CD4-positive, alpha-beta T cell treated with Interleukin-15 for 4 hours (primary cell): ENCODE data around the gene MSRB3.
"Not testable (repeated sequence)": the region's sequence is repeated elsewhere in the genome, so short reads cannot be mapped to it uniquely, and the experiment has no call there.

Experiments used
- DNase-seq: peaks from one replicate; pipeline ENCODE4 v3.0.0-alpha.2; 2020; ENCODE audit warnings: low spot score

MSRB3 gene

DNA sequence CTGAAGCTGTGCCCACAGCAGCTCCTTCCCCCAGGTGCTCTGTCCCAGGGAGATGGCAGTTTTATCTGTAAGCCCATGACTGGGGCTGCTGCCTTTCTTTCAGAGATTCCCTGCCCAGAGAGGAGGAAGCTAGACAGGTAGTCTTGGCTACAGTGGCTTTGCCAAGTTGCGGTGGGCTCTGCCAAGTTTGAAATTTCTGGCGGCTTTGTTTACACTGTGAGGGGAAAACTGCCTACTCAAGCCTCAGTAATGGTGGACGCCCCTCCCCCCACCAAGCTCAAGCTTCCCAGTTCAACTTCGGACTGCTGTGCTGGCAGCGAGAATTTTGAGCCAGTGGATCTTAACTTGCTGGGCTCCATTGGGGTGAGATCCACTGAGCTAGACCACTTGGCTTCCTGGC, 124.7 kb downstream of the MSRB3 start:
- no peak for DNase-seq

DNA sequence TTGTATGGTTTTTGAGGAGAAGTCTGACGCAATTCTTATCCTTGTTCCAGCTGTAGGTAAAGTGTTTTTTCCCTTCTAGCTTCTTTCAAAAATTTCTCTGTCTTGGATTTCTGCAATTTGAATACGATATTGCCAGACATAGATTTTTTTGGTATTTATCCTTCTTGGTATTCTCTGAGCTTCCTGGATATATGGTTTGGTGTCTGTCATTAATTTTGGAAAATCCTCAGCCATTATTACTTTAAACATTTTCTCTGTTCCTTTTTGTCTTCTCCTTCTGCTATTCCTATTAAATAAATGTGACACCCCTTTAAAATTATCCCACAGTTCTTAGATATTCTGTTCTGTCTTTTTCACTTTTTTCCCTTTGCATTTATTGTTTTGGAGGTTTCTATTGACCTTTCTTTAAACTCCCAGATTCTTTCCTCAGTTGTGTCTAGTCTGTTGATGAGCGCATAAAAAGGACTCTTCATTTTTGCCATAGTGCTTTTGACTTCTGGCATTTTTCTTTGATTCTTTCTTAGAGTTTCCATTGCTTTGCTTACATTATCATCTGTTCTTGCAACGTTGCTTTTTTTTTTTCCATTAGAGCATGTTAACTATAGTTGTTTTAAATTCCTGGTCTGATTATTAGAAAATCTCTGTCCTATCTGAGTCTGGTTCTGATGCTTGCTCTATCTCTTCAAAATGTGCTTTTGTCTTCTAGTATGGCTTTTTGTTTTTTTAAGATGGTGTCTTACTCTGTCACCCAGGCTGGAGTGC, 129.1 kb downstream of the MSRB3 start:
- no peak for DNase-seq

DNA sequence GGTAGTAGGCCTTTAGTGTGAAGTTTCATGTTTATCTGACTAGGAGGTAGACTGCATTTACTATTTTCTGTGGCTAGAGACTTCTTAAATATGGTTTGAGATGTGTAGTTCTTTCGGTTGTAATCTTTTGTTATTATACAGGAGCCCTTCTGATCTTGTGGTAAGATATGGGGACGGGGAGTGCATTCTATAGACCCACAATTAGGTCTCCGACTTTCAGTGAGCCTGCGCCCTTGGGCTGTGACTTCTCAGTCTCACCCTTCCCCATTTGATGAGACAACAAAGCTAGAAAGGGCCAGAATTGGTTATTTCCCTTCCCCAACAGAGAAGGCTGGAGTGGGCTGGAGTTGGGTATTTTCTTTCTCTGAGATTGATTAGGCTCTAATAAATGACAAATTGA, 130.0 kb downstream of the MSRB3 start:
- no peak for DNase-seq

DNA sequence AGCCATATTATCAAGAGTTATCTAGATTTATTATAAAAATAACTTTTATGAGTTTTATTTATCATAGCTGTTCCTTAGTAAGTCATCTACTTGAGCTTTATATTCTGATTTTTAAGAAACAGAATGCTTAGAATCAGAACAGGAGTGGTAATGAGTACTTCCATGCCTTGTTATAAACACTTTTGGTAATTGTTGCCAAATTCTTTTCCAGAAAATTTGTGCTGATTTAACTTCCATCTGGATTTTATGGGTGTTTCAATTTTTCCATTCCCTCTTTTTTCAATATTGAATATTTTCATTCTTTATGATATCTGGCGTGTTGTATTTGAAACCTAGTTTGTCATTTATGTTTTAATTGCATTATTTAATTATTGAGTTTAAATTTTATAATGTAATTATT, 131.2 kb downstream of the MSRB3 start:
- no peak for DNase-seq

DNA sequence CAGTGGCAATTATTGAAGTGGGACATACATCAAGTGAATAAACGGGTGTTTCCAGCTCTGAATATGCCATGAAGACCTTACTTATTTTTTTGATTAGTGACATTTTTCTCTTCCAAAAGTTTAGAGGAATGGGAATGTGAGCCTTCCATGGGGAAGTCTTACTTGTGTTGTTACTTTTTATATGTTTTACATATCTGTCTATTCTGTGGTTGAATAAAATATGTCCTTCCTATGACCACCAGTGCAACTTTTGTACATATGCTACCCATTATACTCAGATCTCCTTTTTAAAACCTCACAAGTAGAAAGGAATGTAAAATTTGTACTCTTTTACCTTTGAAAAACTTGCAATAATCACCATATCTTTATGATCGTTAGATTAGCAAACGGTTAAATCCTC, 132.7 kb downstream of the MSRB3 start:
- no peak for DNase-seq

DNA sequence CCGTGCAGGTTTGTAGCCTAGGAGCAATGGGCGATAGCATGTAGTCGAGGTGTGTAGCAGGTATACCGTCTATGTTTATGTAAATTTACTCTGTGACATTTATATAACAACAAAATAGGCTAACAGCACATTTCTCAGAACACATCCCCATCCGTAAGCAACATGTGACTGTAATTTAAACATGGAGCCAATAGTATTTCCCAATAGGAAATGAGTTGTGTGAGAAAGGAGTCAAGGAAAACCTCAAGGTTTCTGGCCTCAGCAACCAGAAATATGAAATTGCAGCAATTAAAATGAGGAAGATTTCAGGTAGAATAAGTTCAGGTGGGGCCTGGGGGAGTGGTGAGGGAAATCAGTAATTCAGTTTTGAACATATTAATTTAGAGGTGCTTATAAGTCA, 136.0 kb downstream of the MSRB3 start:
- no peak for DNase-seq

DNA sequence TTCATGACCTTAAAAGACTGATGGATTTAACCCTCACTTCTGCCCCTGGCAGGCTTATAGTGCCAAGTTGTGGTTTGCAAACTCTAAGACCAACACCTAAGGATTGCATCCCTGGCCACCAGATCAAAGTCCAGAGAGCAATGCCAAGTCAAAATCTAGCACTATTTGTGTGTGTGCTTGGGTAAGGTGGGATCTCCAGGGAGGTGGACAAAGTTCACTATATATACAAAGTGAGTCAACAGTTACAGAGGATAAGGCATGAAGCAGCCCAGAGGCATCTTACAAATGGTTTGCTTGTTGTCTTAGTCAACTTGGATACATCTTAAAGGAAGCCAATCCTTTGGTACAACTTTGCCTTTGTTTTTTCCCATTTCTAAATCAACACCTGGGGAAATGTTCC, 137.3 kb downstream of the MSRB3 start:
- no peak for DNase-seq

DNA sequence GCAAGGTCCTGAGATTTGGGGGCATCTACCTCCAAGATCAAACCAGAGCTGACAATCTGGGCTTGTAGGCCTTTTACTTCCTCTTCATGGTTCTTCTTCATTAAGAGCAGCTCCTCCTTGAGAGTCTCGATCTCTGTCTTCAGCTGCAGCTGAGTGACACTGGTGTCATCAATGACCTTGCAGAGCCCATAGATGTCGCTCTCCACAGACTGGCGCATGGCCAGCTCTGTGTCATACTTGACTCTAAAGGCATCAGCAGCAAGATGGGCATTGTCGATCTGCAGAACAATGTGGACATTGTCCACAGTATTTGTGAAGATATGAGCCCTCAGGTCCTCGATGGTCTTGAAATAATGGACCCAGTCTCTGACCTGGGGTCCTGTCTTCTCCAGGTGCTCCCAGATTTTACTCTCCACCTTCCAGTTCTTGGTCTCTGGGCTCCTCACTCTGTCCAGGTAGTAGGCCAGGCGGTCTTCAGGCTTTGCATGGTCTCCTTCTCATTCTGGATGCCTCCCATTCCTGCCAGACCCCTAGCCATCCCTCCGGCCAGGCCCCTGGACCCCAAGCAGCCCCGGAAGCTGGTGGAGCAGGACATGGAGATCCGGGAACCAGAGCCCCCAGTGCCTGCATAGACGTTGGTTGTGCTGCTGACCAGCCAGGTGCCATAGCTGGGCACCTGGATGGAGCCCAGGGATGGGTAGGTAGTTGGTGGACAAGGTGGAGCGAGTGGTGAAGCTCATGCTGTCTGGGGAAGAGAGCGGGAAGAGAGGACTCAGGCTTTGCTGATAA, 141.0 kb downstream of the MSRB3 start:
- no peak for DNase-seq

DNA sequence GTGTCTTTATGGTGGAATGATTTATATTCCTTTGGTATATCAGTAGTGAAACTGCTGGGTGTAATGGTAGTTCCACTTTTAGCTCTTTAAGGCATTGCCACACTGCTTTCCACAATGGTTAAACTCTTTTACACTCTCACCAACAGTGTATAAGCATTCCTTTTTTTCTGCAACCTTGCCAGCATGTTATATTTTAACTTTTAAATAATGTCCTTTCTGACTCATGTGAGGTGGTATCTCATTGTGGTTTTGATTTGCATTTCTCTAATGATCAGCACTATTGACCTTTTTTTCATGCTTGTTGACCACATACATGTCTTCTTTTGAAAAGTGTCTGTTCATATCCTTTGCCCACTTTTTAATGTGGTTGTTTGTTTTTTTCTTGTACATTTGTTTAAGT, 142.5 kb downstream of the MSRB3 start:
- DNase-seq, result no peak

DNA sequence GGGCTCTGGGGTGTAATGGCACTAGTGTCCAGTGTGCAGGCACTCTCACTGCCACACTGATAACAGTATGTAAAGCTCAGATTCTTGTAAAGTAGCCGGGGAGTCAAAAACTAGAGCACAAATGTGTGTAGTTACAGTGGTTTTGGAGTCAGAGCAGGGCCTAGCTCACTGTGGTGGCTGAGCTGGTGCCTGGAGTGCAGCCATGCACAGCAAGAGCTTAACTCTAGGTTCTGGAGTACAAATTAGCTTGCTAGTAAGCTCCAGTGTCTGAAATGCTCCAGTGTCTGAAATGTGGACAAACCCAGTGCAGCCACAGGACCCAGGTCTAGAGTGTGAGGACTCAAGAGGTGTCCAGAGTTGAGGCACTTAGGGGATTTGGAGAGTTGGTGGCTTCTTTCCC, 149.2 kb downstream of the MSRB3 start:
- no peak for DNase-seq

DNA sequence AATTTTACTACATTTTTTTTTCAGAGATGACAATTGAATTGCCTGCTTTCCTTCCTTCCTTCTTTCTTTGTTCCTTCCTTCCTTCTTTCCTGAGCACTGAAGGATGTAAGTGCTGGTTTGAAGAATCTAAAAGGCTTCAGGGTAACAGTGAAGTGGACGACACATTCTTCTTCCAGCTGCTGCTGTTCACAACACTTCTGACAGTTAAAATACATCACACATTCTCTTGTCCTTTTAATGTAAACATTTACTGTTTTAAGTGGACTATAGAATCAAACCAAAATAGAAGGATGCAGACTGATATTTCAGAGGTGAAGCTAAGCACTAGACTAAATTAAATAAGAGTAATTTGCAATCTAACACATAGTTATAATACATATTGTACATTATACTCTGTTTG, 151.5 kb downstream of the MSRB3 start:
- DNase-seq, result no peak

DNA sequence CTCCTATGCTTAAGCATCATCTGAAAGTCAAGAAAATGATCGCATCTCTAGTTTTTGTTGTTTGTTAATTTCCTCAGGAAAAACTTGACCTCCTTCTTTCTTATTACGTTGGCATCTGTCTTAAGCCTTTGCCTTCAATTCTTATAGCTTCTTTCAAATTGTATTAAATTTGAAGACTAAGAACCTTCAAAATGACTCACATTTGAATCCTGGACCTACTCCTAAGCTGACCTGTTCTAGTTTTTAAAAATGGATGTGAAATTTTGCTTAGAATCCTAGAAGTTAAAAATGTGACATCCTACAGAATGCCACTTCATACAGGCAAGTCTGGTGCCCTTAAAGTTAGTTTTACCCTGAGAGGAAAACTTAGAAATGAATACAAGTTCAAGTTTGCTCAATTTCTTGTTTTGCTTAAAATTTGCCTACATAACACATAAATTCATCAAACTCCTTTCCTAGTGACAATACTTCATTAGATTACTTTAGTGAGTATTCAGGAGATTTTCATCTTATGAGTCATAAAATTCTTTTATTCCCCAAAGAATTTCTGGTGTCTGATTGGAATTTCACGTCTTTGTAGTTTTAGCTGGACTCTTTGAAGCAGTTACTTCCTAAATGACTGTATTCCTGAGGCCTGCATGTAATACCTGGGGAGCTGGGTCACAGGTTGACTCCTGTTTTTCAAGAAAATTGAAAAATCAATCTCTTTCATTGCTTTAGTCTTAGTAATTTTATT, 152.3 kb downstream of the MSRB3 start:
- no peak for DNase-seq

DNA sequence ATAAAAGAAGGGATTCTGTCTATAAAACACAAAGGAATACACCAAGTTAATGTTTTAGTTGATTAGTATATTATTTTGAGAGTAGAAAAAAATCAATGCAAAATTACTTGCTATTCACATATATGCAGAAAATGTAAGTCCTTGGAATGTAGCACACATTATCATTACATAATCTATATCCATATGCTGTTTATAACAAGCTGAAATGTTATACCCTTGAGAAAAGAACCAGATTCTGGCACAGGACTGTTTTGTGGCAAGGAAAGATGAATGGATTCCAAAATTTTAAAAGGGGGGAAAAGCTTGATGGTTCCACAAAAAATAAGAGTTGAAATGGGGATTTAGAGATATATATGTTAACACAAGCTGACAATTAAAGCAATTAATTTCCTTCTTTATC, 153.6 kb downstream of the MSRB3 start:
- DNase-seq, result no peak

DNA sequence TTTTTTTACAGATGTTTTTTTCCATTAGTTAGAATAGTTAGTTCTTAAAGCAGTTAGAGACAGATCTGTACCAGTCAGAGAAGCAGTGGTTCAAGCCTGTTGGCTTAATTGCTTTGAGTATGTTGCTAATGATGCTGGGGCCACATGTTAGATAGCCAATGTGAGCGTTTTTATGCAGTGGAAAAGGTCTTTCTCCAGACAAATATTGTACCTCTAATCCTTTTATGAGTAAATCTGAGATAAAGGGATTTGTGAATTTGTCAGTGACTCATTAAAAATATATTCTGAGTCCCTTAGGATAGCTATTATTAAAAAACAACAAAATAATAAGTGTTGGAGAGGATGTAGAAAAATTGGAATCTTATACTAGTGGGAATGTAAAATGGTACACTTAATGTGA, 154.2 kb downstream of the MSRB3 start:
- DNase-seq, result no peak

DNA sequence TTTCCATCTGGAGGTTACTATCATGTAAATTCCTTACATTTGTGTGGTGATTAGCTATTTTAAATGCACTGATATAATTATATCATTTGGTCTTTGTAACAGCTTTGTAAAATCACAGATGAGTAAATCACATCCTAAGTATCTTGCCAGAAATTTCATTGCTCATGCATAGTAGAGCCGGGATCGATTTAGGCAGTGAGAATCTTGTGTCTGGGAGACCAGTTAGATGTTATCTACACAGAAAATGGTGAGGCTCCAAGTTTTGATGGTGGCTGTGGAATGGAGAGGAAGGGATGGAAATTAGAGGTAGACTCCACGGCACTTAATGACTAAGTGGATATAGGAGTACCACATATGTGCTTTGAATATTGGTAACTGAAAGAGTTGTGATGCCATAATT, 156.3 kb downstream of the MSRB3 start:
- no peak for DNase-seq

DNA sequence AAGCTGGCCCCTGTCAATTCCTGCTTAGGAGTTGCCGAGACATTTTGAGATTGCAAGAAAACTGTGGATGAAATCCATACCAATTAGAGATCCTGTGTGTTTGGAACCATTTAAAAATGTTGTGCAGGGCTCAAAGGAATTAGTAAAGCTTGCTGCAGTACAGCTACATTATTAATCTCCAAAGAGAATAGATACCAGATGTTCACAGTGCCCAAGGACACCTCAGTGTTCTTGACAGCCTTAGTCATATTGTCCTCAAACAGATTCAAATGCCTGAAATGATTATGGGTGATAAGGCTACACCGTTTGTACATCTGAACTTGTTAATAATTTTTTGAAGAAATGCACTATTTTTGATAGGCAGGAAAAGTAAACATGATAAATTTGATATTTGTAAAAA, 164.6 kb downstream of the MSRB3 start:
- DNase-seq, result no peak

DNA sequence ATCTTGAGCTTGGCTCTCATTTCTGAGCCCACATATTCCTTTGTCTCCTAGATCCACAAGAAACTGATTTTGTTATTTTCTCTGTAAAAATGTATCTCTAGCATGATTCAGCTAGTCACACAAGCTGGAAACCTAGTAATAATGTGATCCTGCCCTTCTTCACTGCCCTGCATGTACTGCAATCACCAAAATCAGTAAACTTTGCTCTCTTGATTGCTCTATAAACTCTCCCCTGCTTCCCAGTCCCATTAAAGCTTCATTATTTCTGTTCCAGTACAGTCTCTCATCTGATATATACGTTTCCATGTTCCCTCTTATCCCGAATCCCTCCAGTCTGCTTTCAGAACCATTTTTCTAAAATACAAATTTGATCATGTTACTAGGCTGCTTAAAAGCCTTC, 166.5 kb downstream of the MSRB3 start:
- DNase-seq, result no peak

DNA sequence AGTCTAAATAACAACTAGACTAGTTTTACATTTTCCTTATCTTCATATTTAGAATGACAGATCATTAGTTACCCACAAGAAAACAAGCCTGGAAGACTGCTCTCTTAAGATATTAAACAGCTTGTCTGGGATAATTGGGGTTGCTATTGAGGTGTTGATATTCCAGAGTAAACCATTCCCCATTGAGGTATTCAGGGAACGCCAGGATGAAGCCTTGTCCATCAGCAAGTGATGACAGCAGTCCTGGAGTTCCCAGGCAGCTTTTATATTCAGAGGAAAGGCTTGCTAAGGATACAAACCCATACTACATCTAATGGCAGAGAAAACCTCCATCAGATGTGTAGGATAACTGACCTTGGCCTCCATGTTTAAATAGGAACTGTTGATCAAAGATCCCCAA, 168.4 kb downstream of the MSRB3 start:
- no peak for DNase-seq

DNA sequence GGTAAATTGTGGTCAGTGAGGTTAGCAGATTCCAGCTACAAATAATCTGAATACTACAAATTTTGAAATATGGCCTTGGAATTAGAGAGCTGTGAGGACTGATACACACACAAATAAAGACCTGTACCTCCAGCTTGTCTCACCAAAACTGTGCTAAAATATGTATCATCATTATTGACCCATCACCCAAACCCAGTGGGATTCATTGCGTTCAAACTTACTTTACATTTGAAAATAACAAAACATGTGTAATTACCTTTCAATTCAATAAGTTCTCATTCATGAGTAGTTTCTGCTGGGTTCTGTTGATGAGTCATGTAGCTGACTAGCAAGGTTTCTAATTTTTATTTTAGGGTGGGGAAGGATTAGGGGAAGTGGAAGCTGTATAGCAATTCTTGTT, 170.9 kb downstream of the MSRB3 start:
- no peak for DNase-seq

DNA sequence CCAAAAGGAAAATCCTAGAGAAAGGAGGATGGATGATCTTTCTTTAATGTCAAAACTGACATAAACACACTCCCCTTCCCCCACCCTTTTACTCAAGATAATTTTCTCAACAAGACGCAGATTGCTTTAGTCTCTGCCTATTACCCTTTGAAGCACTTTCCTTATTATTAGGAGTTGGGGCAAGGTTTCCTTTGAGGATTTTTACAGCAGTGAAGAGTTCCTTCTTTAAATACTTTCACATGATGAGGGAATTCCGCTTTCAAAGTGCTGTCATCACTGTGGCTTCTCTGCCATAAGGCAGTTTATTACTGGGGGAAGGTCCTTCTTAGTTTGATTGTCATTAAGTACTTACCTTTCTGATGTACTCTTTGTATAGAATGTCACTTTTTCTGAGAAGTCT, 172.1 kb downstream of the MSRB3 start:
- no peak for DNase-seq

DNA sequence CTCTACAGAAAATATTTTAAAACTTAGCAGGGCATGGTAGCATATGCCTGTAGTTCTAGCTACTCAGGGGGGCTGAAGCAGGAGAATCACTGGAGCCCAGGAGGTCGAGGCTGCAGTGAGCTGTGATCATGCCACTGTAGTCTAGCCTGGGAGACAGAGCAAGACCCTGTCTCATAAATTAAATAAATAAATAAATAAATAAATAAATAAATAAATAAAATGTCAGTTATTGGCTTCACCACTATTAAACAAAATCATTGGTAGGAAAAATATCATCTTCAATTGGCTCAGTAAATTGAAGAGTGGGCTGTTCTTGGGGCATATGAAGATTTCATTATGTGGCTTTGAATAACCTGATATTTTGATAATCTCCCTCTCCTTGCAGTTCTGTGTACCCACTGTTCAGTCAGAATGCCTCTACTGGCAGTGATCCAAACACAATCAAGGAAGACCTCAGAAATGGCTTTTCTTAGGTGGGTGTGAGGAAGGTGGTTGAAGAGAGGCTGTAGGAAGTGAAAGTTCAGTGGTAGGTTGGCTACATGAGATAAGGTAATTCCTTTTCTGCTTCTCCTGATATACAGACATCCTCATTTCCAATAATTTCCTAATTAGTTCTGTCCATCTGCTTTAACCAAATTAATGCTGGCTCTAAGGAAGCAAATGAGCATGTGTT, 175.8 kb downstream of the MSRB3 start:
- DNase-seq, result no peak

DNA sequence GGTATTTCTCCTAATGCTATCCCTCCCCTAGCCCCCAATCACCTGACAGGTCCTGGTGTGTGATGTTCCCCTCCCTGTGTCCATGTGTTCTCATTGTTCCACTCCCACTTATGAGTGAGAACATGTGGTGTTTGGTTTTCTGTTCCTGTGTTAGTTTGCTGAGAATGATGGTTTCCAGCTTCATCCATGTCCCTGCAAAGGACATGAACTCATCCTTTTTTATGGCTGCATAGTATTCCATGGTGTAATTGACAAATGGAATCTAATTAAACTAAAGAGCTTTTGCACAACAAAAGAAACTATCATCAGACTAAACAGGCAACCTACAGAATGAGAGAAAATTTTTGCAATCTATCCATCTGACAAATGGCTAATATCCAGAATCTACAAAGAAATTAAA, 178.9 kb downstream of the MSRB3 start:
- DNase-seq, result not testable (repeated sequence)

DNA sequence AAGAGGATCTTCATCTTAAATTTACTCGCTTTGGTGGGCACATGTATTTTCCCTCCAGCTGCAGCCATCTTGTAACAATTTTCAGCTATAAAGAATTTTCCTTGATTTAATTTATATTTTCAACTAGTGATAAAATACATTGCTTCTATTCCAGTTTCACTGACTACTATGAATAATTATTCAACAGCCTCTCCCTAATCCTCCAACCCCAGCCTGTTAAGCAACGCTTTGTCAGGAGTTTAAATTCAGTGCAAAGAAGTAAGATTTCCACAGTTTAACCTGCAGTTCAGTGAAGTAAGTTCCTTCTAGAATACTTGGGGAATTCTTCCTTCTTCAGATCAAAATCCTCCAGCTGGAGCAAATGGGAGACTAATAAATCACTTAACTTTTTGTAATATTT, 180.2 kb downstream of the MSRB3 start:
- no peak for DNase-seq
